Measurements from ENCODE around the gene SLC27A3.
A peak's percentile ranks its signal among the peaks of the same experiment; 100 is the strongest.
"Not testable (repeated sequence)": the region's sequence is repeated elsewhere in the genome, so short reads cannot be mapped to it uniquely, and the experiment has no call there.

SLC27A3 gene

DNA sequence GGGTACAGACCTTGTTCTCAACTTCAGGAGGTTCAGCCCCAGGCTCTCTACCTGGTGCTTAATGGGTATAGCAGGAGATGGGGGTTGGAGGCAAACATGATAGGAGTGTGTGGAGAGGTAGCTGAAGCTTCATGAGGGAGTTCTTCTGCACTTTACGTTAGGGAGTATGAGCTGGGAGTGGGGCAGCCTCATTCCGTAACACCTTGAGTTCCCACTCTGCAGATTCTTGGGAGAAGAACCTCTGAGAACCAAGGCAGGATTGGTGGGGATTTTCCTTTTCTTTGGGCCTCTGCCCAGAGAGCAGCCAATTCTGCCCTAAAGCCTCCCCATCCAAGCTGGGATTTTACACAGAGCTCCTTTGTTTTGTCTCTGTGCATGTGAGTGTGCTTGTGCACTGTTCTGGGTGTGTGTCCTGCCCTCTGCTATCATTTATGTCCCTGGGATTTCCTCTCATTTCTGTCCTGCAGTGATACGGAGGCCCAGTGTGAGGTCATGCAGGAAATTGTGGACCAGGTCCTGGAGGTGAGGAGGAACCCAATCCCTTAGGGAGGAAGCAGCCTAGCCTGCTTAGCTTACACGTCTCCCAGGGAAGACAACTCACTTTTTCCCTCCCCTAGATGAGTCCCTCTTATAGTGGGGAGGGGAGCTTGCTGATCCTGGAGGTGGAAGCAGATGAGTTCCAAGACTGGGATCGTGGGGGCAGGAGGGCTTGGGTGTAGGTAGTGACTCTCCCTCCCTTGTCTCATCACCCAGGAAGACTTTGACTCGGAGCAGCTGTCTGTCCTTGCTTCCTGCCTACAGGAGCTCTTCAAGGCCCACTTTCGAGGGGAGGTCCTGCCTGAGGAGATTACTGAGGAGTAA is 11.6 kb upstream of the SLC27A3 start:
- DNase-seq = no peak

DNA sequence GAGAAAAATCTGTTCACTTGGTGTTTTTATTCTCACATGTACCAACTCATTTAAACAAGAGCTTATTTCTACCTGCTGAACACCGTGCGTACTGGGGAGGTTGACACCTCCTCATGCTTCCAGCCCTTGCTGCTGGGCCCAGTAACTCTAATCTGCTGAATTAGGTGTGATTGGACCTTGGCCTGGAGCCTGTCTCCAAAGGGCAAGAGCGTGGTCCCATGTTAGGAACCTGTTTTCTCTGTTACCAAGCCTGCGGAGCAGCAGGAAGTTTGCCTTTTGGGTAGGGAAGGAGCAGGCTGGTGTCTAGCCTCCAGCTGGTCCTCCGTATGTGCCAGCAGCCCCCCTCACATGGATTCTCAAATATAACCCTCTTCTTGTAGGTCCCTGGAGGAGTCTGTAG is 10.9 kb upstream of the SLC27A3 start:
- DNase-seq = no peak

DNA sequence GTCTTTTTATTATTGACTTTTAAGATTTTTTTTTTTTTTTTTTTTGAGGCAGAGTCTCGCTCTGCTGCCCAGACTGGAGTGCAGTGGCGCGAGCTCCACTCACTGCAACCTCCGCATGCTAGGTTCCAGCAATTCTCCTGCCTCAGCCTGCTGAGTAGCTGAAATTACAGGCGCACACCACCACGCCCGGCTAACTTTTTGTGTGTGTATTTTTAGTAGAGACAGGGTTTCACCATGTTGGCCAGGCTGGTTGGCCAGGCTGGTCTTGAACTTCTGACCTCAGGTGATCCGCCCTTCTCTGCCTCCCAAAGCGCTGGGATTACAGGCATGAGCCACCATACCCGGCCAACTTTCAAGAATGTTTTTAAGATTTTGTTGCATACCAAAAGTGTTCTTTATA is 8.5 kb upstream of the SLC27A3 start:
- DNase-seq = not testable (repeated sequence)

DNA sequence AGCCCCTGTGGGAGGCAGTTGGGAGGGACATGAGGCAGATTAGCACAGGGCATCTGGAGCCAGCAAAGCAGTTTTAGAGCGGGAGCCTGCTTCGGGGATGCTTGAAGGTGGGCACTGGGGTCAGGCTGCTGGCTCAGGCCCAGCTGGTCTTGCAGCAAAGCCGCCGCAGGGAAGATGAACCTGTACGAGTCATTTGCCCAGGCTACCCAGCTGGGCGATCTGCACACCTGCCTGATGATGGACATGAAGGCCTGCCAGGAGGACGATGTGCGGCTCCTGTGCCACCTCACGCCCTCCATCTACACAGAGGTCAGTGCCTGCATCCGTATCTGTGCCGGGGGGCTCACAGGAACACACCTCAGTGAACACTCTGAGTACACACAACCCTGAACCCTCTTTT is 7.7 kb upstream of the SLC27A3 start:
- DNase-seq = no peak

DNA sequence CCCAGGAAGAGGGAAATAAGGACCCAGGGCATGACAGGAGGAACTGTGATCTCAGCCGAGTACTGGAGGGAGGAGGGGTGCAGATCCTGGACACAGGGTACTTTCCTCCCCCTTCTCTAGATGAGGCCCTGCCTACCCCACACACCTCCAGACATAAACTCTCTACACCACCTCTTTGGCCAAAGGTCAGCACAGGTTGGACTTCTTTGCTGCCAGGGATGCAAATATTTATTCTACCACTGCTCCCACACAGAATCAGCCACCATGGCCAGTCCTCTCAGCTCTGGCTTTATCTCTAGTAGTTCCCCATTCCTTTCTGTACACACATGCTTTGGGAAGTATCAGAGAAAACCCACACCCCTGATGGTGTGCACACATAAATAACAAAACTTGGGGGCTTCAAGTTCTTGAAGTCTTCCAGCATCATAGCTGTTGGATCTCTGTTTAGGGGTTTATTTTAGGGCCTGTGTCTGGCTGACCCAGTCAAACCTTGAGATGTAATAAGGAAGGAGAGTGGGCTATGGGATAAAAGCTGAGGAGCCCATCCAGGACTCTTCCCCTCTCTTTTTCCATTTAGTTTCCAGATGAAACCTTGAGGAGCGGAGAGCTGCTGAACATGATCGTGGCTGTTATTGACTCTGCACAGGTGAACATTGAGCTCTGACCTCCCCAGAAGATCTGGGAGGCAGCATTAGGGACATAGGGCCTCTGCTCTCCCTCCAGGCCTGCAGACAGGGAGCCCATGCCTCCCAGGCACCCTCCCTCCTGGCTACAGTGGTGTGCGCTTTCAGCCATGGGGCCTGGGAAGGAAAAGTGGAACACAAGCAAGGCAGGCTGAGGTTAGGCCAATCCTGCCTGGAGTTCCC is 6.7 kb upstream of the SLC27A3 start:
- no peak for DNase-seq

DNA sequence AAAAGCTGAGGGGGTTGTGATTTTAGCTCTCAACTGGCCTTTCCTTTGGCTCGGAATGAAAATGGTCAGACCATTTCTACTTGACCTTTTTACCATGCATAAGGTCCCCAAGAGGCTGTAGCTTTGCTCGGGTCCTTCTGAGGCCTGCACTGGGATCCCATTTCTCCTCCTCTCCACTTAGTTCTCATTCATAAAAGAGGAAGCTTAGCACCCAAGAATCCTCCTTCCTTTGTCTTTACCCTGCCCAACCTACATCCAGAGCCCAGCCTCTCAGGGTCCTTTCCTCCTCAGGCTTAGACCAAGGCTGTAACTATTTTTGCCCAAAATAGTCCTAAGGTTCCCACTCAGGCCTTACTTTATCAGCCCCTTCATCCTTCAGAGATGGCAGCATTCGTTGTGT is 6.0 kb upstream of the SLC27A3 start:
- DNase-seq = no peak

DNA sequence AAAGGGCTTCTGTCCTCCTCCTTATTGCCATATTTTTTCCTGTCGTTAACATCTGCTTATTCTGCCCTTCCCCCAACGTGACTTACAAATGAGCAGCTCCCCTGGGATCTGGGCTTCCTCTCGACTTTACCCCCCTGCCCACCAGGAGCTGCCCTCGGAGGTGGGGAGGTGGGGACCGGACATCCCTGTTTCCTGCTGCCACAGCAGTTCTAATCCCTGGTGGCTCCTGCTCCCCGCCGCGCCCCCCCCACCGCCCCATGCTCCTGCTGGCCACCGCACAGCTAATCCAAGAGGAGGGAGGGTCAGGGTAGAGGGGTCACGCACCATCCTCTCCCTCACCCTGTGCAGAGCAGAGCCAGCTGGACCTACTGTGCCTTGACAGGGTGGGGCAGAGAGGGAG is 4.4 kb upstream of the SLC27A3 start:
- DNase-seq = no peak

DNA sequence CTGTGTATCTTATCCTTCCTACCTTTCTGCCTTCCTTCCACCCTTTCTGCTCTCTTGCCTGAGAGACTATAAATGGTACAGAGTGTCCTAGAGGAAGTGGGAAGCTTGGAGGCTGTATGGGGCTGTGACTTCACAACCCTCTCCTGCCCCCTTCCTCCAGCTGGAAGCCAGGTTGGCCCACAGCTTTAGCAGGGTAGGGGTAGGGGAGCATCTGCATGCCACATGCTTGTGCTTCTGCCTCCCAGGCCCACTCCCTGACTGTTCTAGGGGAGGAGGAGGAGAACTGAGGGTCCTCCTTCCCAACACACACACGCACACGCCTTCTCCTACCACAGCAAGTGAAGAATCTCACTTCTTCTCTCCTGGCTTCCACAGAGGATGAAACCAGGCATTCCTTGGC is 3.9 kb upstream of the SLC27A3 start:
- no peak for DNase-seq

DNA sequence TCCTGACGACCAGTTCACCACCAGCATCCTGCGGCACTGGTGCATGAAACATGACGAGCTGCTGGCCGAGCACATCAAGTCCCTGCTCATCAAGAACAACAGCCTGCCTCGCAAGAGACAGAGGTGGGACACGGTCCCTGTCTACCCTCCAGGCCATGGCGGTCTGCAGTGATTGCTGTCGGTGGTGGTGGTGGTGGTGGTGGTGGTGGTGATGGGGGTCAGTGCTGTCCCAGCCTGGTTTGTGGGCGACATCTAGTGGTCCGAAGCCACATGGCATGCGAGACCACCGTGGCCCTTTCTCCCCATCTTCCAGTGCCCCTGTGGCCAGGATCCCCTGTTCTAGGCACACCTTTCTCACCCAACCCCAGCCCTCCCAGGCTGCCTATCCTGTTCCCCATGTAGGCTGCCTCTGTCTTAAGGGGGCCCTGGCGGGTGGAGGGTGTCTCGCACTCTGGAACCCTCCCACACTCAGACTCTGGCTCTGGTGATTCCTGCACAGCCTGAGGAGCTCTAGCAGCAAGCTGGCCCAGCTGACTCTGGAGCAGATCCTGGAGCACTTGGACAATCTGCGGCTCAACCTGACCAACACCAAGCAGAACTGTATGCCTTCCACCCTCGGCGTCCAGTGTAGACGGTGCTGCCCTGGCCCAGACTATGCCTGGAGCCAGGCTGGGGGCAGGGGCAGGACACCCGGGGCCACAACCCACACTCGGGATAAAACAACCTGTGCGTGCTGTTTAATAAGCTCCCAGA is 3.2 kb upstream of the SLC27A3 start:
- no peak for DNase-seq

DNA sequence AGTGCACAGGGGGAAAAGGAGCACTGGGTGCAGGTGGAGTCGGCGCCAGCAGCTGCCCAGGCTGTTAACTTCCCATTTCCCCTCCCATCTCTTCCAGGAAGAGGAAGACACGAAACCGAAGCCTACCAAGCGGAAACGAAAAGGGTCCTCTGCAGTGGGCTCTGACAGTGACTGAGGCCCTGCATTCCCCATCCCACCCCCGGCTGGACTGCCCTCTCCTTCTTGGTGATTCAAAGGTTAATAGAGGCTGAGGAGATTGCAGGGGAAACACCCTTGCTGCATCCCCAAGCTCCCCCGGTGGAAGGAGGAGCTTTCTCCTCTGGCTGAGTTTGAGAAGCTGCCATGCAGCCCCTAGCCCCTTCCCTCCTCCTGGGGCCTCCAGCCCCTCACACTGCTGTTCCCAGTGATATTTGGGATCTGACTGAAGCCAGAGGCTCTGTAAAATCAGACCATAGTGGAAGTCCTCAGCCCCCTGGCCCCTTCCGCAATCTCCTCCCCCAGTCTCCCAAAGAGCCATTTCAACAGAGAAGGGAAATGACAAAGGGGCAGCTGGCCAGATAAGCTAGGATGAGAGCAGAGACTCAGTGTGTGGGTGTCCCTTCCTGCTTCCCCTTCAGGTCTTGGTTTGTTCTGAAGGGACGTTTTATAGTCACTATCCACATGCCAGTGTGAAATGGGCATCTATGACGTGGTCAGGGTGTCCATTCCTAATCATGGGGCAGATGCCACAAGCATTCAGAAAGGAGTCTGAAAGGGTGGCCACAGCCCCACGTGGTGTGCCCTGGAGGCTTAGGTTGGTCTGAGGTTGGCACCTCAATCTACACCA is 1.9 kb upstream of the SLC27A3 start:
- DNase-seq = no peak

DNA sequence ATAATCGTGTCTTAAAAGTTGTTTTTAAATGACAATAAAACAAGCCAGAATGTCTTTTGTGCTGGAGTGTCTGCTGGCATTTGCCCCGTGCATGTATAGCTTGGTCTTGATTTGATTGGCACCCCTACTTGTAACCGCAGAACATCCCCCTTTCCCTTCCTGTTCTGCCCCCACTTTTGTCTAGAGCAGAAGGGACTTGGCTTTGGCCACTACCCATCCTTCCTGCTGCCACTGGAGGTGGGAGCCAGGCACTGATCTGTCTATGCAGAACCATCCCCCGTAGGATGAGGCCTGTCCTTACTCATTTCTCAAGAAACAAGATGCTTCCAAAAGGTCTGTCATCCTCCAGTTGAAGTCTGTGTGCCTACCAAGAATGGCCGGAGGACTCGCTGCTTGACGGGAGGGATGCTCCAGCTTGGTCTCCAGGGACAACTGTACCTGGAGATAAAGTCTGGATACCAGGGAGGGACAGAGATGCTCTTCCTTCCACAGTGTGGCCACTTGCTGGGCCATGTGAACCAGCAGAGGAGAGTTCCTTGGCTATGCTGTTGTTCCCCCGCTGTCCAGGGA is 1.1 kb upstream of the SLC27A3 start:
- no peak for DNase-seq

DNA sequence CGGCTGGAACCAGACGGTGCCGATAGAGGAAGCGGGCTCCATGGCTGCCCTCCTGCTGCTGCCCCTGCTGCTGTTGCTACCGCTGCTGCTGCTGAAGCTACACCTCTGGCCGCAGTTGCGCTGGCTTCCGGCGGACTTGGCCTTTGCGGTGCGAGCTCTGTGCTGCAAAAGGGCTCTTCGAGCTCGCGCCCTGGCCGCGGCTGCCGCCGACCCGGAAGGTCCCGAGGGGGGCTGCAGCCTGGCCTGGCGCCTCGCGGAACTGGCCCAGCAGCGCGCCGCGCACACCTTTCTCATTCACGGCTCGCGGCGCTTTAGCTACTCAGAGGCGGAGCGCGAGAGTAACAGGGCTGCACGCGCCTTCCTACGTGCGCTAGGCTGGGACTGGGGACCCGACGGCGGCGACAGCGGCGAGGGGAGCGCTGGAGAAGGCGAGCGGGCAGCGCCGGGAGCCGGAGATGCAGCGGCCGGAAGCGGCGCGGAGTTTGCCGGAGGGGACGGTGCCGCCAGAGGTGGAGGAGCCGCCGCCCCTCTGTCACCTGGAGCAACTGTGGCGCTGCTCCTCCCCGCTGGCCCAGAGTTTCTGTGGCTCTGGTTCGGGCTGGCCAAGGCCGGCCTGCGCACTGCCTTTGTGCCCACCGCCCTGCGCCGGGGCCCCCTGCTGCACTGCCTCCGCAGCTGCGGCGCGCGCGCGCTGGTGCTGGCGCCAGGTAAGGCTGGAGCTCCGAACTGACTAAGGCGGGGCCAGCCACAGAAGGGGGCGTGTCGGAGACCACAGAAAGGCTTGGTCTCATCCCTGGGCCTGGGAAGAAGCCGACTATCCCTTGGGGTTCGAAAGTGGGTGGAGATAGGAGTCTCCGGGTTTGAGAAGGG is 486 bp downstream of the SLC27A3 start:
- peak; percentile 78 for DNase-seq

DNA sequence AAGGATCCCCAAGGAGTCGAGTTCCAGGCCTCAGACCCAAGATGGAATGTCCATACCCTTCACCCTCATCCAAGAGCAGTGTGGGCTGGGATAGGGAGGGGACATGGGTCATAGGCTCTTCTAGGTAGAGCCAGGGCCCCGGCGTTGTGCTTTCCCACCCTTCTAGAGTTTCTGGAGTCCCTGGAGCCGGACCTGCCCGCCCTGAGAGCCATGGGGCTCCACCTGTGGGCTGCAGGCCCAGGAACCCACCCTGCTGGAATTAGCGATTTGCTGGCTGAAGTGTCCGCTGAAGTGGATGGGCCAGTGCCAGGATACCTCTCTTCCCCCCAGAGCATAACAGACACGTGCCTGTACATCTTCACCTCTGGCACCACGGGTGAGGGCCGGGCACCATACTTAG is 1.1 kb downstream of the SLC27A3 start:
- no peak for DNase-seq

DNA sequence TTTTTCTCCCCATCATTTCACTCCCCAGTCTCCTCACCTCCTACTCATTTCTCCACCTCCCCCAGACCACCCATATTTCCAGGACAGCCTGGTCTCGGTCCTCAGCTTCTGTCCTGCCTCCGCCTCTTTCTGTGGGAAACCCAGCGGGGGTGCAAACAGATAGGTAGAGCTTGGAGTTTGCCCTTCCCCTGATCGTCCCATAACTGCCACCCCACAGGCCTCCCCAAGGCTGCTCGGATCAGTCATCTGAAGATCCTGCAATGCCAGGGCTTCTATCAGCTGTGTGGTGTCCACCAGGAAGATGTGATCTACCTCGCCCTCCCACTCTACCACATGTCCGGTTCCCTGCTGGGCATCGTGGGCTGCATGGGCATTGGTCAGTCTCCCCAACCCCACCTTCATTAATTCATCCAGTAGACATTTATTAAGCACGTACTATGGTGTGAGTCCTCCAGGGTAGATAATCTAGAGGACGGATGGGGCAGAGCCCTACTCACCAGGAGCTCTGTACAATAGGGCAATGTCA is 1.7 kb downstream of the SLC27A3 start:
- no peak for DNase-seq

DNA sequence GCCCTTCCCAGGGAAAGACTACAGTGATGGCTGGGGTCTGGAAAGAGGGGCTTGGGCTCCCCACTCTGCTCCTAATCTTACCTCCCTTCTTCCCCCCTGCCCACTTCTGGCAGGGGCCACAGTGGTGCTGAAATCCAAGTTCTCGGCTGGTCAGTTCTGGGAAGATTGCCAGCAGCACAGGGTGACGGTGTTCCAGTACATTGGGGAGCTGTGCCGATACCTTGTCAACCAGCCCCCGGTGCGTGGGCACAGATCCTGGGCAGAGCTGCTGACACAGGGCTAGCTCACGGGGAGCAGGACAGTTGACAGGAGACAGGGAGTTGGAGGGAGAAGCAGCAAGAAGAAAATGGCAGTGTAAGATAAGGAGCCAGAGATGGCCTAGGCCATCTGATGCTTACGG is 2.4 kb downstream of the SLC27A3 start:
- DNase-seq = no peak

DNA sequence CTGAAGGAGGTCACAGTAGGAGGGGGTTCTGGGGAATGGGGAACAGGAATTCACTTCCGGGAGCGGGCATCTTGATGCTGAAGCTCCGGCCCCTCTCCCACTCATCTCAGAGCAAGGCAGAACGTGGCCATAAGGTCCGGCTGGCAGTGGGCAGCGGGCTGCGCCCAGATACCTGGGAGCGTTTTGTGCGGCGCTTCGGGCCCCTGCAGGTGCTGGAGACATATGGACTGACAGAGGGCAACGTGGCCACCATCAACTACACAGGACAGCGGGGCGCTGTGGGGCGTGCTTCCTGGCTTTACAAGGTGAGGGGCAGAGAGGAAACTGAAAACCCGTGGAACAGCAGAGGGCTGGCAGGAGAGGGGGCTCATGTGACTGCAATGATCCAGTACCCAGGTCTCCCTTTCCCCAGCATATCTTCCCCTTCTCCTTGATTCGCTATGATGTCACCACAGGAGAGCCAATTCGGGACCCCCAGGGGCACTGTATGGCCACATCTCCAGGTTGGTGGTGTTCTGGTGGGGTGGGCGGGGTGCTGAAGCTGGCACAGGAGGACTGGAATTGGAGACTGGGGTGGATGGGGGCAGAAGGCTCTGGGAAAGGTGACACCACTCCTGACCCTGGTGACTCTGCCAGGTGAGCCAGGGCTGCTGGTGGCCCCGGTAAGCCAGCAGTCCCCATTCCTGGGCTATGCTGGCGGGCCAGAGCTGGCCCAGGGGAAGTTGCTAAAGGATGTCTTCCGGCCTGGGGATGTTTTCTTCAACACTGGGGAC is 3.0 kb downstream of the SLC27A3 start:
- no peak for DNase-seq

DNA sequence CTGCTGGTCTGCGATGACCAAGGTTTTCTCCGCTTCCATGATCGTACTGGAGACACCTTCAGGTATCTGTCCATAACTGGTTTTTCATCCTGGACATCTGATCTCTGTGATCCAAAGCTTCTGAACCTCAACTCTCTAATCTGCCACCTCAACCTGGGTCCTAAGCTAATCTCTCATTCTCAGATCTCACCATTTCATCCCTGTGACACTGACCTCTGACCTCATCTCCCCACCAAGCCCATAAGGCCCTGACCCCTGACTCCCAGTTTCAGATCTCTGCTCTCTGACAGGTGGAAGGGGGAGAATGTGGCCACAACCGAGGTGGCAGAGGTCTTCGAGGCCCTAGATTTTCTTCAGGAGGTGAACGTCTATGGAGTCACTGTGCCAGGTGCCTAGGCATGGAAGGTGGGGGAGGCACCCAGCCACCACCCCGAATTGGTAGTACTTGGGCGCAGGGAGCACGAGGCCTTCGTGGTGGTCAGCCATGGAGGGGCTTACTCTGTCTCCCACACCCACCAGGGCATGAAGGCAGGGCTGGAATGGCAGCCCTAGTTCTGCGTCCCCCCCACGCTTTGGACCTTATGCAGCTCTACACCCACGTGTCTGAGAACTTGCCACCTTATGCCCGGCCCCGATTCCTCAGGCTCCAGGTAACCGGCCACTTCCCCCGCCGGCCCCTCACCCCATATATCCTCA is 3.8 kb downstream of the SLC27A3 start:
- DNase-seq = no peak

DNA sequence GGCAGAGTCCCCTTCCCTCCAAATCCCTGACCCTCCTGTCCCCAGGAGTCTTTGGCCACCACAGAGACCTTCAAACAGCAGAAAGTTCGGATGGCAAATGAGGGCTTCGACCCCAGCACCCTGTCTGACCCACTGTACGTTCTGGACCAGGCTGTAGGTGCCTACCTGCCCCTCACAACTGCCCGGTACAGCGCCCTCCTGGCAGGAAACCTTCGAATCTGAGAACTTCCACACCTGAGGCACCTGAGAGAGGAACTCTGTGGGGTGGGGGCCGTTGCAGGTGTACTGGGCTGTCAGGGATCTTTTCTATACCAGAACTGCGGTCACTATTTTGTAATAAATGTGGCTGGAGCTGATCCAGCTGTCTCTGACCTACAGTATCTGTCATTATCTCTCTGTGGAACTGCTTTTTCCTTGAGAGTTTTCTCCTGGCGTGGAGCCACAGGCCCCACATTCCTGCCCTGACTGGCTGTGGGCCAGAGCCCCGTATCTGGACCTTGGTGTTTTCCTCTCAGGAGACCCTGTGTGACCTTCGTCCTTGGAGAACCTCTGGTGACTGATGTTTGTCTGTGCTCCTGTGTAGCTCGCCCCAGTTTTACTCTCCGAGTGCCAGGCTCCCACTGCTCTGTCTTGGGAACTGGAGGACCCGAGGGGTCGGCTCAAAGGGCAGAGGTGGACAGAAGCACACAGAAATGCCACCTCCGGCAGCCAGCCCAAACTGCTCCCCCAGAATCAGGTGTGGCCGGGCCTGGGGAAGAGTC is 4.8 kb downstream of the SLC27A3 start:
- DNase-seq = no peak

DNA sequence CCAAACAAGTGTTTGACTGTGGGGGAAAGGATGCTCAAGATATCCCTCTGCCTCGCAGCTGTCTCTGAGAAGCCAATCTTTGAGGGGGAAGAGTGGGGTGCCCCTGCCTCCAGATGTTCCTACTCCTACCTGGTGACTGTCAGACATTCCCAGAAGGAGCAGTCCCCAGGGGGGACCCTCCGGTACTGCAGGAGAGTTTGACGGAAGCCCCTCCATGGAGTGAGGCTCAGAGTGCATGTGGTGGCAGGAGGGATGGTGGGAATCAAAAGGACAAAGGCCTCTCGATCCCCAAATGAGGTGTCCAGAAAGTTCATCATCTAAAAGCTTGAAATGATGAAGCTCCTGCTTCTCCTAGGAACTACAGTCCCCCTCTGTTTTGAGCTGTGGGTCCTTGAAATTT is 5.3 kb downstream of the SLC27A3 start:
- no peak for DNase-seq

Data from NCI-H2107 (cell line).